DMS79 treated with DMSO at 0.1 percent for 48 hours (cell line): ENCODE measurements around the gene GAPDHS.
A peak's percentile ranks its signal among the peaks of the same experiment; 100 is the strongest.

Experiments
- DNase-seq: peaks from one replicate; lab custom pipeline; 2025; lab: John Stamatoyannopoulos, UW

The GAPDHS gene

DNA sequence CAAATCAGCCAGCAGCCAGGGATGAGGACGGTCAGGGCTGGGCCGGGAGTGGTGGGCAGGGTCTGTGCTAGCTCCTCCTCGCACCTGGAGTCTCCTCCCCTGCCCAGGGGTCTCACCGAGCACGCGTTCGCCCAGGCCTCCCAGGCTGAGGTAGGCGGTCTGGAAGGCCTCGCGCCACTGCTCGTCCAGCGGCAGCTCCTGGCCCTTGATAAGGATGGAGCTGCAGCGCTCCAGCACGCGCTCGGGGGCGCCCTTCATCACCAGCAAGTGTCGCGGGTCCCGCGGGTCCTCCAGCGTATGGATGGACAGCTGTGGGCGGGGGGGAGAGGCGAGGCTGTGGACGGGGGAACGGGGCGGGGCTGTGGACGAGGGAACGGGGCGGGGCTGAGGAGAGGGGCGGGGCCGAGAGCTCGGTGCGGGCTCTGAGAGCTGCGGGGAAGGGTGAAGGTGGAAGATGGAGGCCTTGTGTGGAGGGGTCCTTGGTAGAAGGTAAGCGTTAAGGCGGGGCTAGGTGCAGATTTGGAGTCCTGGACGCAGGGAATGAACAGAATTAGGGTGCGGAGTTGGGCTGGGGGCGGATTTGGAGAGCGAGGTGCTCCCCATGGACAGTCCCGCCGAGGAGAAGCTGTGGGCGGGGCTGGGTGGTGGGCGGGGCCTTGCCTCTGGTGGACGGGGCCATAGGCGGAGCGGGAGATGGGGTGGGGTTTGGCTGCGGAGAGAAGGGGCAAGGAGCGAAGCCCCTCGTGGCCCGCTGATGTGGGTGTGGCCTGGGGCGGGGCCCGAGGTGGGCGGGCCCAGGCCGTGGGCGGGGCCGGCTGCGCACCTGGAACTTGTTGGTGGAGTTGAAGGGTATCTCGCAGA lies 24.5 kb downstream of the GAPDHS start:
- DNase-seq: no peak

DNA sequence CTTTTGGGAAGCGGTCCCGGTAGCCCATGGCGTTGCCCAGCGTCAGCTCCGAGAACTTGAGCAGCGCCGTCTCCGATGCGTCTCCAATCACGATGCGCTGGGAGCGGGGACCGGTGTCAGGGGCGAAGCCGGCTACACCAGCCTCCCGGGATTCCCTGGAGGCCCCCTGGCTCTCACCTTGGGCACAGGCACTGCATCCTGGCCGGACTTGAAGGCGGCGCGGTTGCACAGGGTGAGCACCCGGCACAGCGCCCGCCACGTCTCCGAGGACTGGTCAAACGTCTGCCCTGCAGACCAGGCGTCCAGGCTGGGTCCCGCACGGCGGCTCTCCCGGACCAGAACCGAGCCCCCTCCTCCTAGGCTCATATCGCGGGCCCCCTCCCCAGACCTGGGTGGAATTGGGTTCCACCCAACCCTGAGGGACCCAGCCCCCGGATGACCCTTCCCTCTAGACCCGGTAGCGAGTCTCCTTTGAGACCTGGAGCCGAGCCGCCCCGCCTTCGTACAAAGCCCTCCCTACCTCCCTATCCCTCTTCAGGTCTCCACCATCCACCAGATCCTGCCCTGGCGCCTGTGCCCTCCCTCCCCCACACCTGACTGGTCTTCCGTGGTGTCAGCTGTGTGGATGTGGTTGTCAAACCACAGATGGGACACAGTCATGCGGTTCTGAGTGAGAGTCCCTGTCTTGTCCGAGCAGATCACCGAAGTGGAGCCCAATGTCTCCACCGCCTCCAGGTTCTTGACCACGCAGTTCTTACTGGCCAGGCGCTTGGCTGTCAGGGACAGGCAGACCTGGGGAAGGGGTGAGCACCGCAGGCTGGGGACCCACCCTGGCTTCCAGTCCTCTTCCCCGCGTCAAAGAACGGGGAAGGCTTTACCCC lies 25.4 kb downstream of the GAPDHS start:
- no peak for DNase-seq

GRCh38 chr19:35559281-35559659 lies 26.0 kb downstream of the GAPDHS start:
- DNase-seq: no peak

GRCh38 chr19:35559781-35560180 lies 26.5 kb downstream of the GAPDHS start:
- DNase-seq: no peak

DNA sequence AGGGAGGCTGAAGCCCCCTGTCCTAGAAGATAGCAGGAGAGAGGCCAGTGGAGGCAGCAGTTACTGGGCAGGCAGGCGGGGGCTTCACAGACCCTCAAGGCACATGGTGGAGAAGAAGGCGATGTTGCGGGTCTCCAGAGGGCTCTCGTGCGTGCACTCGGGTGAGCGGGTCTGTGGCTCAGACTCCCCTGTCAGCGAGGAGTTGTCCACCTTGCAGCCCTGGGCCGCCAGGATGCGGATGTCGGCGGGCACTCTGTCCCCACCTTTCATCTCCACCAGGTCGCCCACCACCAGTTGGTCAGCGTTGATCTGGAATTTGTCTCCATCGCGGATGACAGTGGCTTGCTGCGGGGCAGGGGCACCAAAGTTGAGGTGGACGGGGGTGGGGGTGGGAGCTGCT lies 27.0 kb downstream of the GAPDHS start:
- DNase-seq: no peak

GRCh38 chr19:35560677-35561076 lies 27.4 kb downstream of the GAPDHS start:
- DNase-seq: no peak

- DNase-seq: no peak
These were observed 28.2 kb downstream of the GAPDHS start for GRCh38 chr19:35561436-35561835.

- DNase-seq: no peak
These were observed 29.1 kb downstream of the GAPDHS start for GRCh38 chr19:35562336-35562735.

DNA sequence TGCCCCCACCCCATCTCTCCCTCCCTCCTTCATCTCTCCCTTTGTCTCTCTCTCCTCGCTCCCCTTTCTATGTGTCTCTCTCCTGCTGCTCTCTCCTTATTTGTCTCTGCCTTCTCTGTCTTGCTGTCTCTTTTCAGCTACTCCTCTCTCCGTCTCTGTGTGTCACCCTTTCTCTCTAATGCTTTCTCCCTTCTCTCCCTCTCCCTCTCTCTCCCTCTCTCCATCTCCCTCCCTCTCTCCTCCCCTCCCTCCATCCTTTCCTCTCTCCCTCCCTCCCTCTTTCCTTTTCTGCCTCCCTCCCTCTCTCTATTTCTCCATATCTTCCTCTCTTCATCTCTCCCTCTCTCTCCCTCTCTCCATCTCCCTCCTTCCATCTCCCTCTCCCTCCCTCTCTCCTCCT lies 29.5 kb downstream of the GAPDHS start:
- DNase-seq: no peak

DNA sequence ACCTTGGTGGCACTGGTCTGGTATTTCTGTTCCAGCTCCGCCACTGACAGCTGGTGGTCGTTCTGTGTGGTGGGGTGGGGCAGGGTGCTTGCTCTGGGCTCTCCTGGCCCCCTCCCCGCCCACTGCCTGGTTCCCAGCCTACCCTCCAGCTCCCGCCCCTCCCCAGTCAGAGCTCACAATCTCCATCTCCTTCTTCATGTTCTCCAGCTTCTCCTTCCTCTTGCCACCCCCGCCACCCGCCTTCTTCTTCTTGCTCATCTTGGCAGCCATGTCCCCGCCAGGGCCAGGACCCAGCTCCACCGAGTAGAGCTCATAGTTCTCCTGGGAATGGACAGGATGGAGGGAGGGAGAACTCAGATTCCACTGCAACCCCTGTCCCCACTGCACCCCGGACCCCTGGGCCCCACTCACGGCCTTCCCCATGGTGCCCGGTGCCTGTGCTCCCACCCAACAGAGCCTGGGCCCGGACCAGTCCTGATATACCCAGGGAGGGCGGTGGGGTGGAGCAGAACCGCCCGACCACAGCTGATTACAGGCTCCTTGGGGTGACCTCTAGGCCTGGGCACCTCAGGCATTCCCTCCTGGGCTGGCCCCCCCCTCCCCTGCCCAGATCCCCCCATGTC lies 30.1 kb downstream of the GAPDHS start, which contains the start of gene ATP4A:
TSS of gene ATP4A (minus strand) at position 452 of the 623 bp plus-strand sequence. CDS start at position 423, 29 bp downstream.
- DNase-seq: no peak

GRCh38 chr19:35565016-35565856 lies 32.0 kb downstream of the GAPDHS start:
- no peak for DNase-seq

- no peak for DNase-seq
These were observed 33.5 kb downstream of the GAPDHS start for GRCh38 chr19:35566738-35567137.

DNA sequence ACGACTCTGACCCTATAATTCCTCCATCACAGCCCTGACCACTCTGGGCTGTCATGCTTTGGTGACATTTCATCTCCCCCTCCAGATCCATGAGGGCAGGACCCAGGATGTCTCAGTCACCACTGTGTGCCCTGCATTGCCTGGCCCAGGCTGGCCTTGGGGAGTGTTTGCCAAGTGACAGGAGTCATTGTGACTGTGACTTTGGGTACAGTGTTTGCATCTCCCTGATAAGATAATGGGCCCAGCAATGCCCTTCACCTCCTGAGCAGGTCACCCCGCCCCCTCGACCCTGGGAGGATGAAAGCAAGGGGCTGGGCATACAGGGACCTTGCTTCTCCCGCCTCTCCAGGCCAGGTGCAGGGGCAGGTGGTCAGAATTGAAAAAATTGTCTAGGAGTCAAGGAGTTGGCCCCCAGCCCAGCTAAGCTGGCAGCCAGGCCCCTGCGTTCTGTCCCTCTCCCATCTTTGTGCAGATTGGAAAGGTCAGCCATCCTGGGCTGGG lies 36.1 kb downstream of the GAPDHS start:
- DNase-seq: peak; percentile 11

- DNase-seq: no peak
These were observed 38.2 kb downstream of the GAPDHS start for GRCh38 chr19:35571406-35571965.

DNA sequence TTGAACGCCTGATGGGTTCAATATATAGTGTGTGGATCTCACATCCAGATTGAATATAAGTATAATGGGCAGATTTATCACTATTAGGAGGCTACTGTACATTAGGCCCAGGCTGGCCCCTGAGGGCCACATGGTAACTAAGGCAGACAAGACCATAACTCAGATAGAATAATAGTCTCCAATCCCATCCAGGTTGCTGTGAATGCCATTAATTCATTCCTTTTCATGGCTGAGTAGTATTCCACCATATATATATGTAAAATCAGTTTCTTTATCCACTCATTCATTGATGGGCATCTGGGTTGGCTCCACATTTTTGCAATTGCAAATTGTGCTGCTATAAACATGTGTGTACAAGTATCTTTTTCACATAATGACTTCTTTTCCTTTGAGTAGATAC lies 44.7 kb downstream of the GAPDHS start:
- no peak for DNase-seq

DNA sequence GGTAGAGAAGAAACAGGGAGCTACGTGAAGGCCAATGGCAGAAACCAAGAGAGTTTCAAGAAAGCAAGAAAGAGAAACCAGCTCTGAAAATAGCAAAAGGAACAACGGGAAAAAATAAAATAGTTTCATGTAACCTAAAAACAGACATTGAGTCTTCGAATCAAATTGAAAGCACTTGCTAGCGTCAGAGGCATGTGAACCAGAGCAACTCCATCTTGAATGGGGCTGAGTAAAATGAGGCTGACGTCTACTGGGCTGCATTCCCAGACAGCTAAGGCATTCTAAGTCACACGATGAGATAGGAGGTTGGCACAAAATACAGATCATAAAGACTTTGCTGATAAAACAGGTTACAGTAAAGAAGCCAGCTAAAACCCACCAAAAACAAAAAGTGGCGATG lies 45.5 kb downstream of the GAPDHS start:
- no peak for DNase-seq

- DNase-seq: no peak
These were observed 49.5 kb downstream of the GAPDHS start for GRCh38 chr19:35582760-35583159.

- DNase-seq: no peak
These were observed 52.6 kb downstream of the GAPDHS start, which contains the start of gene PMIS2 for GRCh38 chr19:35585848-35586247. Gene PMIS2, plus strand, starts transcription at chr19:35586173. Its CDS starts 87 bp downstream, at chr19:35586260.

DNA sequence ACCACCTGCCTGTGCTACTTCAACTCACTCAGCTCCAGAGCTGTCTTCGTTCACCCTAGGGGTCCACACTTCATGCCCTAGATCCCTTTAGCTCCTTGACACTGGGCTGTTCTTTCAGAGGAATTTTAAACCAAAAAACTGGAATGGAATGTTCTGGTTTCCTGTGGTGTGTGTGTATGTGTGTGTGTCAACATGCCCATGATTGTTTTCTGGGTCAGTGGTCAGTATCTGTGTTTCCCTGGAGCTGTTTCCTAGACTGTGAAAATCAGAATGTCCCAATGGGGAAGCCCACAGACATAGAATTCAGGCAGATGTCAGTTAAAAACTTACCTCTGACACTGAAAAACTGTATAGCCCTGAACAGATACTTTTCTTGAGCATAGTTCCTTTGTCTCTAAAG lies 54.1 kb downstream of the GAPDHS start:
- DNase-seq: no peak

GRCh38 chr19:35590875-35591274 lies 57.6 kb downstream of the GAPDHS start:
- no peak for DNase-seq

GRCh38 chr19:35592226-35592625 lies 59.0 kb downstream of the GAPDHS start:
- DNase-seq: no peak
